GM12873 (cell line): Measurements from ENCODE around the gene VPS4B.

Experiments
- TF ChIP-seq, protein P1 (sequence below): IDR thresholded peaks from 2 replicates; pipeline ENCODE4 v1.5.1; 2012; ENCODE audit warnings: low read depth, mild to moderate bottlenecking, moderate library complexity, low read length, control low read depth; ENCODE audit not compliant: insufficient read depth; ENCODE audit errors: missing control alignments

The VPS4B gene

DNA sequence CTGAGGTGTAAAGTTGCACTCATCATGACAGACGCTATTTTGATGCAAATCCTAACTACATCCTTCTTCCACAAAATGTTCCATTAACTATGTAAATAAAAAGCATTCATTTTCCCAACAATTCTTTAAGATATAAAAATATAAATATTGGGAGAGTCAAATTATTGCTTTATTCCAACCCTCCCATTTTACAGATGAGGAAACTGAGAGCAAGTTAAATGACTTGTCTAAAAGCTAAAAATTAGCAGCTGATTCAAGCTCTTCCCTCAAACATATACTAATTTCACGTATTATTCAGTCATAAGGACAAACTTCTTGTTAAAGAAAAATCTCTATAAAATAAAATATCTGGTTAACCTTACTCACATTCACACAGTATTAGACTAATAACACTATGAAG, 72.0 kb downstream of the VPS4B start:
- TF ChIP-seq, protein P1, sequence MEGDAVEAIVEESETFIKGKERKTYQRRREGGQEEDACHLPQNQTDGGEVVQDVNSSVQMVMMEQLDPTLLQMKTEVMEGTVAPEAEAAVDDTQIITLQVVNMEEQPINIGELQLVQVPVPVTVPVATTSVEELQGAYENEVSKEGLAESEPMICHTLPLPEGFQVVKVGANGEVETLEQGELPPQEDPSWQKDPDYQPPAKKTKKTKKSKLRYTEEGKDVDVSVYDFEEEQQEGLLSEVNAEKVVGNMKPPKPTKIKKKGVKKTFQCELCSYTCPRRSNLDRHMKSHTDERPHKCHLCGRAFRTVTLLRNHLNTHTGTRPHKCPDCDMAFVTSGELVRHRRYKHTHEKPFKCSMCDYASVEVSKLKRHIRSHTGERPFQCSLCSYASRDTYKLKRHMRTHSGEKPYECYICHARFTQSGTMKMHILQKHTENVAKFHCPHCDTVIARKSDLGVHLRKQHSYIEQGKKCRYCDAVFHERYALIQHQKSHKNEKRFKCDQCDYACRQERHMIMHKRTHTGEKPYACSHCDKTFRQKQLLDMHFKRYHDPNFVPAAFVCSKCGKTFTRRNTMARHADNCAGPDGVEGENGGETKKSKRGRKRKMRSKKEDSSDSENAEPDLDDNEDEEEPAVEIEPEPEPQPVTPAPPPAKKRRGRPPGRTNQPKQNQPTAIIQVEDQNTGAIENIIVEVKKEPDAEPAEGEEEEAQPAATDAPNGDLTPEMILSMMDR: no peak

DNA sequence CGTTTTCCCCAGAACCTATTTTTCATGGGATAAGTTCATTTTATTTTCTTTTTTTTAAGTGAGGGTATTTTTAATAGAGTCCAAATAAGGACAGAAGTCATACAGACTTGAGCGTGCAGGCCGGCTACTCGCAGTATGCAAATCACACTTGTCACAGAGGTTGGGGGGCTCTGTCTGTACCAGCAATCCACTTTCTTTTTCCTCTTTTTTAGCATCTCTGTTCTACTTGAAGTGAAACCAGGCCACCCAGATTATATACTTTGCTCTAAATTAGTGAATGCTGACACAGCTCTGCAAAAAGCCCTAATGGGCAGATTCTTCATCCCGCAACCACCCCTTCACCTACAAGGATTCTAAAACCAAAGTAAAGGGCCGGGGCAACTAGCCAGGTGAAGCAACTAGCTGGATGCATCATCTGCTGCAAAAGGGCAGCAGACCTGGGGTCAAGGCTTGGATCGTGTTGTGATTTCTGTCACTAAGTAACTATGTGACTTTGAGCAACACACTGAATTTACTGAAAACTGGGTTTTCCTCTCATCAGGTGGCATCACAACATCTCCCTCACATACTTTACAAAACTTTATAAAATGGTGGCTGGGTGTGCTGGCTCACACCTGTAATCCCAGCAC, 73.7 kb downstream of the VPS4B start:
- TF ChIP-seq, protein P1: no peak

DNA sequence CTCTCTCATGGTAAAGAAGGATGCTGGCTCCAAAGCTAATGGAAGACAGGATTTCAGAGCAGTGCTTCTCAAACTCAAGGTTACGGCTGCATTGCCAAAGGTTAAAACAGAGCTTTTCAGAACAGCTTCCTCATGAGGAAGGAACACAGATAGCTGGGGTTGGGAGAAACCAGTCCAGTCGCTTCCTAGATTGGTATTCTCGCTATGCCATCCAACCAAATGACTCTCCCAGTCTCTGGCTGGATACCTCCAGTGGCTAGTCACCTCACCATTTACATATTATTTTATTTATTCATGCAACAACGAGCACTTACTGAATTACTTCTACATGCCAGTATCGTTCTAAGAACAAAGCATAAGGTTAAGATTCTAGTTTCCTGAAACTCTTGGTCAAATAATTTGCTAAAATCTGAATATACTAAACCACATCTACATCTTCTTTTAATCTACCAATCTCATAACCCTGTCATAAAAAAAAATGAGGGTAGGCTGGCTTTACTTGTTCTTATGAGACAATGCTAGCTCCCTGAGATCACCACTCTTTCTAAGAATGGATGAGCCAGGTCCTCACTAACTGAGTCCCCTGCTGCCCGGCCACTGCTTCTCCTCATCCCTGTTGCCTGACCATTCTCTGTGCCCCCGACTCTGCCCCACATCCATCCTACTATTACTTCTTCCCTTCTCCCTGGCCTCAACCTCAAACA, 75.6 kb downstream of the VPS4B start:
- TF ChIP-seq, protein P1: no peak

DNA sequence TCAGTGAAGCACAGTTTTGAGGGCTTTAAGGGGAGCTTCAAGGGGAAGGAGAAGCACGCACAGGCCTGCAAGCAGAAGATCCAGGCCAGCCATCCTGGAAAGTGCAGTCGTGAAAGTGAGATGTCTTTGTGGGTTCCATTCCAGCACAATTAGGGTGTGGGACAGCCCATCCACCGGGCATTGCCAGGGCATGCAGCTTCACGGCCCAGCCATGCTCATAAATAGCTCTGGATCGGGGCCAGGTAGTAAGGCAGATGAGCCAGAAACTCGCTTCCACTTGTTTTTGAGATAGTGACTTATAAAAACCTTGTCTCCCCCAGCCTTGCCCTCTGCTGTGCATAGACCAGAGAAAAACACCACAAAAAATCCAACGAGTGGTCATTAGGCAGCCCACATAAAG, 76.2 kb downstream of the VPS4B start:
- TF ChIP-seq, protein P1: no peak

DNA sequence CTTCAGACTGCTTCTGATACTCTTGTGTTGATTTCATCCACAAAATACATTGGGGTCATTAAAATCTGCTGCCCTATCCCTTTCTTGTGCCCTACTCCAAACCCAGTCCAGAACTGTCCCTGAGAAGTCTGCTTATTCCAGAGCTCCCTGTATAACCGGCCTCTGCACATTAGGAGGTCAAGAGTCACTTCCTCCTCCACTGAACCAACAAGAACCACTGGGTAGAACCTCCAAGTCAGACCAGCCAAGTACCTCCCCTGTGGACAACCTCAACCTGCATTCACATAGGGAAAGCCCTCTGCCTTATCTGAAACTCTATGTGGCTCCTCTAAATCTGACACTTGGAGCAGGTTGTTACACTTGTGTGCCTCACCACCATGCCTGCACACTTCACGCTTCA, 77.4 kb downstream of the VPS4B start:
- TF ChIP-seq, protein P1: no peak

DNA sequence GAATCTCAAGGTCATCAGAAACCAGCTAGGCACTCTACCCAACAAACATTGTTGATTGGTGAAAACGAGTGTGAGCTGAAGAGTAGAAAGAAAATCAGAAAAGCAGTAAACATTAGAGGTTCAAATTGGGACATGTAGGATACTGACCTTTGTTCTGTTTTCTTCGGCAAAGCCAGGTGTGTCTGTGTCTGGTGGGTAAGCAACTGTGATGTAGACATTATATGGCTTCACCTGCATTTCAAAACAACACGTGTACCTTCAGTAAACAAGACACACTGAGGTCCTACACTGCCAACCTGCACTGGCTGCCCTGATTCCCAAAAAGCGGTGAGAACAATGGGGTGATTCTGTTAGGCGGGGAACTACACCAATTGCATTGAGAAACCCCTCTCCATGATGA, 78.0 kb downstream of the VPS4B start:
- TF ChIP-seq, protein P1: no peak

DNA sequence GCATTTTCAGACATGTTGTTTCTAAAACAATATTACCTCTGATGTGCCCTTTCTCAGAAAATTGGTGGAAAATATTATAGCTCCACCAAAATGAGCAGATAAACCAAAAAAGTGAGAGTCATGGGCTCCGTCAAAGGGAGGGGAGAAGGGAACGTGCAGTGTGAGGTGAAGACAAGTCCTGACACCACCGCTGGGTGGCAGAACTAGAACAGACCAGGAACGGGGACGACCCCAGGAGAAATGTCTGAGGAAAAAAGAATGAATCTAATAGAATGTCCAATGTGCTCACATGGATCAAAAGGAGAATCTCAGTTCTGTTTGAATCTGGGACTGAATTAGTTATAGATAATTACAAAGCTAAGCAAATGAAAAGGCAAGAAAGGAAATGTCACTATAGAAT, 80.1 kb downstream of the VPS4B start:
- TF ChIP-seq, protein P1: peak; percentile 57
